IMR-90 (cell line): ENCODE results near the gene FAM120A. TPM values are rescaled to one million over a fixed set of nuclear protein-coding genes. Genes with fewer than 3 reads are reported as not detected.

Source experiments
- ATAC-seq: fragments of 200-7000 bp; cut with Tn5 transposase; 2 replicates; pipeline ENCODE4 v1.9.1; 2020; ENCODE audit warnings: low read depth, mild to moderate bottlenecking, moderate library complexity
- BruUV-seq: library from RNA; stranded (reverse); fragments of 400-500 nt; replicated peaks from 2 replicates; lab custom pipeline; 2021; lab: Mats Ljungman, UMichigan
- CTCF ChIA-PET: fragments of 300-600 bp; formaldehyde crosslinking; extraction: SDS; loops from one replicate; lab custom pipeline; 2021; ENCODE audit warnings: antibody characterized with exemption; lab: Yijun Ruan, JAX
- POLR2A ChIA-PET: fragments of 300-600 bp; sonication (Branson Sonifier 250); formaldehyde crosslinking; loops from one replicate; lab custom pipeline; 2022; ENCODE audit warnings: antibody characterized with exemption; ENCODE audit not compliant: unreplicated experiment; lab: Charles Lee
- DNase-seq: peaks from one replicate; pipeline ENCODE4 v3.0.0; 2013
- H2AFZ ChIP-seq: replicated peaks from 2 replicates; pipeline ENCODE3; 2013; ENCODE audit warnings: low read length, mild to moderate bottlenecking; ENCODE audit not compliant: poor library complexity
- H2AK5ac ChIP-seq: 2 replicates; pipeline ENCODE4 v1.6.1; 2013; ENCODE audit warnings: low read depth, low read length, inconsistent platforms
- H2AK9ac ChIP-seq: replicated peaks from 2 replicates; pipeline ENCODE3; 2013; ENCODE audit warnings: mild to moderate bottlenecking, low read depth, low read length, moderate library complexity; ENCODE audit not compliant: poor library complexity
- H2BK120ac ChIP-seq: 2 replicates; pipeline ENCODE4 v1.6.1; 2013; ENCODE audit warnings: low read depth, low read length, inconsistent platforms
- H2BK15ac ChIP-seq: 3 replicates; pipeline ENCODE4 v1.6.1; 2013; ENCODE audit warnings: low read depth, low read length, inconsistent platforms
- H2BK20ac ChIP-seq: 2 replicates; pipeline ENCODE4 v1.6.1; 2013; ENCODE audit warnings: low read depth, mild to moderate bottlenecking, inconsistent platforms, low read length, moderate library complexity
- H2BK5ac ChIP-seq: 2 replicates; pipeline ENCODE4 v1.6.1; 2013; ENCODE audit warnings: mild to moderate bottlenecking, low read depth, low read length, inconsistent platforms; ENCODE audit not compliant: poor library complexity, severe bottlenecking
- H3K14ac ChIP-seq: replicated peaks from 2 replicates; pipeline ENCODE4 v1.6.1; 2013; ENCODE audit warnings: low read depth, low read length, inconsistent platforms
- H3K18ac ChIP-seq: 2 replicates; pipeline ENCODE4 v1.6.1; 2013; ENCODE audit warnings: low read depth, low read length, control low read depth
- H3K23ac ChIP-seq: 2 replicates; pipeline ENCODE4 v1.6.1; 2013; ENCODE audit warnings: low read depth, low read length, inconsistent platforms
- H3K27ac ChIP-seq: 2 replicates; pipeline ENCODE4 v1.5.1; 2013; ENCODE audit warnings: mild to moderate bottlenecking, control low read depth, low read length; ENCODE audit not compliant: insufficient read depth
- H3K27me3 ChIP-seq: 2 replicates; pipeline ENCODE4 v1.6.1; 2013; ENCODE audit warnings: low read length; ENCODE audit not compliant: control insufficient read depth, insufficient read depth
- H3K36me3 ChIP-seq: 2 replicates; pipeline ENCODE4 v1.6.1; 2013; ENCODE audit warnings: low read length, mixed read lengths; ENCODE audit not compliant: control insufficient read depth, insufficient read depth
- H3K4ac ChIP-seq: 2 replicates; pipeline ENCODE4 v1.6.1; 2013; ENCODE audit warnings: low read depth, low read length, inconsistent platforms
- H3K4me1 ChIP-seq: 2 replicates; pipeline ENCODE4 v1.6.1; 2013; ENCODE audit warnings: low read length, mixed read lengths; ENCODE audit not compliant: control insufficient read depth, insufficient read depth
- H3K4me2 ChIP-seq: 2 replicates; pipeline ENCODE4 v1.6.1; 2013; ENCODE audit warnings: low read depth, mild to moderate bottlenecking, control low read depth, low read length, moderate library complexity
- H3K4me3 ChIP-seq: 2 replicates; pipeline ENCODE4 v1.5.1; 2013; ENCODE audit warnings: low read depth, mild to moderate bottlenecking, control low read depth, low read length, moderate library complexity; ENCODE audit not compliant: insufficient read depth
- H3K56ac ChIP-seq: 2 replicates; pipeline ENCODE4 v1.6.1; 2013; ENCODE audit warnings: low read length, inconsistent platforms; ENCODE audit not compliant: insufficient read depth; ENCODE audit errors: extremely low read depth
- H3K79me1 ChIP-seq, 2 experiments: 2 replicates each; pipeline ENCODE4 v1.6.1; 2013; ENCODE audit warnings: low read length in 2 of 2, inconsistent platforms in 1 of 2, low read depth in 1 of 2
- H3K9ac ChIP-seq: 2 replicates; pipeline ENCODE4 v1.6.1; 2013; ENCODE audit warnings: low read depth, low read length, control low read depth
- H3K9me1 ChIP-seq: 2 replicates; pipeline ENCODE4 v1.6.1; 2013; ENCODE audit warnings: low read length, inconsistent platforms; ENCODE audit not compliant: insufficient read depth
- H3K9me3 ChIP-seq: 2 replicates; pipeline ENCODE4 v1.6.1; 2013; ENCODE audit warnings: low read length; ENCODE audit not compliant: control insufficient read depth, insufficient read depth
- H4K20me1 ChIP-seq: 2 replicates; pipeline ENCODE4 v1.6.1; 2013; ENCODE audit warnings: low read length, inconsistent platforms; ENCODE audit not compliant: insufficient read depth
- H4K5ac ChIP-seq: 2 replicates; pipeline ENCODE4 v1.6.1; 2013; ENCODE audit warnings: mild to moderate bottlenecking, low read depth, low read length, control low read depth
- H4K8ac ChIP-seq, 2 experiments: 2 replicates each; pipeline ENCODE4 v1.6.1; 2013; ENCODE audit warnings: low read depth in 2 of 2, low read length in 2 of 2, control low read depth in 1 of 2, inconsistent platforms in 1 of 2
- H4K91ac ChIP-seq: 2 replicates; pipeline ENCODE4 v1.6.1; 2013; ENCODE audit warnings: low read depth, low read length, inconsistent platforms; ENCODE audit not compliant: insufficient read depth
- BHLHE40 ChIP-seq: fragments of 150-350 bp; IDR thresholded peaks from 2 replicates; pipeline ENCODE4 v1.6.1; 2016; ENCODE audit warnings: mild to moderate bottlenecking, low read depth, low read length
- CEBPB ChIP-seq: IDR thresholded peaks from 2 replicates; pipeline ENCODE4 v1.6.1; 2012; ENCODE audit warnings: low read depth, low read length, improper control_type of control experiment
- CHD1 ChIP-seq: IDR thresholded peaks from 2 replicates; pipeline ENCODE4 v1.6.1; 2012; ENCODE audit warnings: low read depth, low read length, improper control_type of control experiment
- CTCF ChIP-seq: conservative IDR thresholded peaks from 2 replicates; pipeline ENCODE4 v1.5.1; 2012; ENCODE audit warnings: mild to moderate bottlenecking, low read depth, low read length, improper control_type of control experiment
- ELK1 ChIP-seq: fragments of 150-350 bp; IDR thresholded peaks from 2 replicates; pipeline ENCODE4 v1.6.1; 2016; ENCODE audit warnings: low read depth, mild to moderate bottlenecking, low read length, moderate library complexity, borderline replicate concordance
- FOS ChIP-seq: fragments of 150-350 bp; IDR thresholded peaks from 2 replicates; pipeline ENCODE4 v1.6.1; 2016; ENCODE audit warnings: low read depth, low read length
- MAFK ChIP-seq: IDR thresholded peaks from 2 replicates; pipeline ENCODE4 v1.6.1; 2012; ENCODE audit warnings: low read depth, low read length, improper control_type of control experiment
- MAZ ChIP-seq: IDR thresholded peaks from 2 replicates; pipeline ENCODE4 v1.6.1; 2012; ENCODE audit warnings: low read depth, mild to moderate bottlenecking, low read length, improper control_type of control experiment, moderate library complexity, borderline replicate concordance
- MXI1 ChIP-seq: IDR thresholded peaks from 2 replicates; pipeline ENCODE4 v1.6.1; 2012; ENCODE audit warnings: low read depth, mild to moderate bottlenecking, low read length, moderate library complexity, borderline replicate concordance
- NFE2L2 ChIP-seq: fragments of 150-350 bp; IDR thresholded peaks from 2 replicates; pipeline ENCODE4 v1.6.1; 2016; ENCODE audit warnings: low read depth, mild to moderate bottlenecking, low read length
- POLR2A ChIP-seq: IDR thresholded peaks from 2 replicates; pipeline ENCODE4 v1.6.1; 2012; ENCODE audit warnings: mild to moderate bottlenecking, low read depth, low read length
- RAD21 ChIP-seq: IDR thresholded peaks from 2 replicates; pipeline ENCODE4 v1.6.1; 2012; ENCODE audit warnings: low read length, improper control_type of control experiment
- RCOR1 ChIP-seq: IDR thresholded peaks from 2 replicates; pipeline ENCODE4 v1.6.1; 2012; ENCODE audit warnings: mild to moderate bottlenecking, low read length, improper control_type of control experiment; ENCODE audit not compliant: insufficient replicate concordance
- RFX5 ChIP-seq: IDR thresholded peaks from 2 replicates; pipeline ENCODE4 v1.8.0; 2012; ENCODE audit warnings: low read depth, mild to moderate bottlenecking, low read length, moderate library complexity
- SMC3 ChIP-seq: fragments of 150-350 bp; IDR thresholded peaks from 2 replicates; pipeline ENCODE4 v1.6.1; 2016; ENCODE audit warnings: low read depth, mild to moderate bottlenecking, antibody characterized with exemption, low read length, moderate library complexity
- USF2 ChIP-seq: fragments of 150-350 bp; IDR thresholded peaks from 2 replicates; pipeline ENCODE4 v1.6.1; 2017; ENCODE audit warnings: mild to moderate bottlenecking, antibody characterized with exemption, low read length, low read depth
- WGBS, 2 experiments: methylation state at CpG; one replicate each; pipeline versions ENCODE4 v1.1.5 to v1.1.7; 2013; ENCODE audit warnings: missing lambda C conversion rate in 2 of 2; ENCODE audit not compliant: insufficient read length in 1 of 2; ENCODE audit errors: extremely low coverage in 2 of 2; 5-methylcytosine and 5-hydroxymethylcytosine counted together
- dilution Hi-C: fragments of 300-500 bp; cut with HindIII; formaldehyde crosslinking; loops from one replicate; pipeline ENCODE4 v1.14.3; 2018; ENCODE audit warnings: low sequenced_read_pairs; ENCODE audit not compliant: unreplicated experiment
- in situ Hi-C: fragments of 300-500 bp; cut with MboI; formaldehyde crosslinking; loops from 3 replicates; pipeline ENCODE4 v1.14.3; 2019; ENCODE audit warnings: low sequenced_read_pairs, inconsistent platforms, mixed read lengths
- intact Hi-C: fragments of 100-400 bp; cut with micrococcal nuclease; formaldehyde crosslinking; loops from 2 replicates; pipeline ENCODE4 v1.10.0; 2022
- polyA plus RNA-seq, 3 experiments: library from polyadenylated mRNA; depleted of rRNA; stranded (reverse); fragments of >200 nt; gene quantifications; 2 replicates each; pipeline ENCODE4 v1.2.3, GENCODE V29; 2012; ENCODE audit warnings: low replicate concordance in 1 of 3
- total RNA-seq: library from RNA; depleted of rRNA; stranded (reverse); fragments of >200 nt; gene quantifications from 2 replicates; pipeline ENCODE4 v1.2.3, GENCODE V29; 2012

Gene FAM120A
- total and polyA plus RNA-seq, 2 of the 4 experiments (the other 2 are of a cell fraction) = 61.6 to 75.1 TPM

- no peak overlapping the region for H2BK15ac ChIP-seq
- no peak overlapping the region for H2AFZ ChIP-seq
- no peak overlapping the region for H3K4me2 ChIP-seq
- H3K4me1 ChIP-seq = no peaks in the 10 kb centered on the region
- no TSS peak for BruUV-seq
- no peaks in the 10 kb centered on the region for H3K27me3 ChIP-seq
- H3K4ac ChIP-seq = no peak overlapping the region
- peaks cover 4% of the 10 kb centered on the region for H4K20me1 ChIP-seq
- intact Hi-C loops (no loop called here), dilution Hi-C loops (no loop called here), in situ Hi-C loops (no loop called here)
- H3K9me1 ChIP-seq = peaks cover 3% of the 10 kb centered on the region; the same call in 1 of the 2 replicates
- H4K91ac ChIP-seq = no peak overlapping the region
- H3K36me3 ChIP-seq = peaks cover 19% of the 10 kb centered on the region
- no peak overlapping the region for H3K9ac ChIP-seq
- H4K5ac ChIP-seq = no peak overlapping the region
- no peak overlapping the region for H2AK5ac ChIP-seq
- H3K23ac ChIP-seq = no peak overlapping the region
- H3K9me3 ChIP-seq = no peaks in the 10 kb centered on the region
- no peak overlapping the region for H4K8ac ChIP-seq
- no peak overlapping the region for H2AK9ac ChIP-seq
- ChIA-PET CTCF (no interaction called here), POLR2A (no interaction called here)
- no peak overlapping the region for H3K56ac ChIP-seq
- H3K79me1 ChIP-seq = peaks cover 8 to 13% of the 10 kb centered on the region in 2 experiments; a peak in 3 of 4 replicates
- H2BK120ac ChIP-seq = no peak overlapping the region
- no peak overlapping the region for H3K27ac ChIP-seq
- H3K14ac ChIP-seq = no peak overlapping the region
- WGBS, 2 experiments = no CpG with 5 or more reads among the region's 4 CpGs
- ATAC-seq = no peak
- no peak overlapping the region for H2BK20ac ChIP-seq
- H2BK5ac ChIP-seq = no peak overlapping the region
- H3K18ac ChIP-seq = no peak overlapping the region
- no peak for TF ChIP-seq POLR2A
- no peak for TF ChIP-seq MXI1
- TF ChIP-seq RCOR1 = no peak
- TF ChIP-seq CHD1 = no peak
- TF ChIP-seq NFE2L2 = no peak
- no peak for TF ChIP-seq BHLHE40
- no peak for TF ChIP-seq ELK1
- no peak for TF ChIP-seq MAZ
- TF ChIP-seq MAFK = no peak
- no peak for TF ChIP-seq CTCF
- TF ChIP-seq FOS = no peak
- no peak for TF ChIP-seq CEBPB
- TF ChIP-seq RFX5 = no peak
- TF ChIP-seq RAD21 = no peak
- TF ChIP-seq USF2 = no peak
- TF ChIP-seq SMC3 = no peak
- H3K4me3 ChIP-seq = no peak overlapping the region
- no peak for DNase-seq
These were observed 3.8 kb upstream of the FAM120A start for GRCh38 chr9:93447655-93448054.
